WI38 (cell line): ENCODE data around the gene WDTC1.
"Not testable (repeated sequence)": the region's sequence is repeated elsewhere in the genome, so short reads cannot be mapped to it uniquely, and the experiment has no call there.

Experiments used
- H3K4me3 ChIP-seq: 2 replicates; pipeline ENCODE4 v1.5.1; 2011; ENCODE audit warnings: low read depth, mild to moderate bottlenecking, control low read depth, low read length
- TF ChIP-seq, protein P1 (sequence below): IDR thresholded peaks from 2 replicates; pipeline ENCODE4 v1.5.1; 2012; ENCODE audit warnings: low read depth, mild to moderate bottlenecking, control low read depth, low read length

The WDTC1 gene

DNA sequence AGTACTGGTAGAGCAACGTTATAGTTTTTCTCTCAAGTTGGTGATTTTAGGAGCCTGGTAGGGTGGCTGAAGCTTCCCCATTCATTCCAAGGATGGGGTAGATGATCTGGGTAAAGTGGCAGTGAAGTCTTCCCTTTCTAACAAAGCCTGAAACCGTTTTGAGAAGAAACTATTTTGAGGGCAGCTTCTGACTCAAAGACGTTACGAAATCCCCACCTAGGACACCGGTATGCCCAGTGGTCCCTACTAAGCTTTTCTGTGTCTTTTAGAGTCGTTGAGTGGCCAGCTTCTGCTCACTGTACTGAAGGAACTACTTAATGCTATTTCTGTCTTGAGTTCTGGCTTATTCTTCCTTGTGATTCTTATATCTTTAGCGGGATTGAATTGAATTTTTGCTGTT is 1.4 kb downstream of the WDTC1 start:
- TF ChIP-seq, protein P1, sequence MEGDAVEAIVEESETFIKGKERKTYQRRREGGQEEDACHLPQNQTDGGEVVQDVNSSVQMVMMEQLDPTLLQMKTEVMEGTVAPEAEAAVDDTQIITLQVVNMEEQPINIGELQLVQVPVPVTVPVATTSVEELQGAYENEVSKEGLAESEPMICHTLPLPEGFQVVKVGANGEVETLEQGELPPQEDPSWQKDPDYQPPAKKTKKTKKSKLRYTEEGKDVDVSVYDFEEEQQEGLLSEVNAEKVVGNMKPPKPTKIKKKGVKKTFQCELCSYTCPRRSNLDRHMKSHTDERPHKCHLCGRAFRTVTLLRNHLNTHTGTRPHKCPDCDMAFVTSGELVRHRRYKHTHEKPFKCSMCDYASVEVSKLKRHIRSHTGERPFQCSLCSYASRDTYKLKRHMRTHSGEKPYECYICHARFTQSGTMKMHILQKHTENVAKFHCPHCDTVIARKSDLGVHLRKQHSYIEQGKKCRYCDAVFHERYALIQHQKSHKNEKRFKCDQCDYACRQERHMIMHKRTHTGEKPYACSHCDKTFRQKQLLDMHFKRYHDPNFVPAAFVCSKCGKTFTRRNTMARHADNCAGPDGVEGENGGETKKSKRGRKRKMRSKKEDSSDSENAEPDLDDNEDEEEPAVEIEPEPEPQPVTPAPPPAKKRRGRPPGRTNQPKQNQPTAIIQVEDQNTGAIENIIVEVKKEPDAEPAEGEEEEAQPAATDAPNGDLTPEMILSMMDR = no peak
- H3K4me3 ChIP-seq = peak overlapping the region; percentile 74

DNA sequence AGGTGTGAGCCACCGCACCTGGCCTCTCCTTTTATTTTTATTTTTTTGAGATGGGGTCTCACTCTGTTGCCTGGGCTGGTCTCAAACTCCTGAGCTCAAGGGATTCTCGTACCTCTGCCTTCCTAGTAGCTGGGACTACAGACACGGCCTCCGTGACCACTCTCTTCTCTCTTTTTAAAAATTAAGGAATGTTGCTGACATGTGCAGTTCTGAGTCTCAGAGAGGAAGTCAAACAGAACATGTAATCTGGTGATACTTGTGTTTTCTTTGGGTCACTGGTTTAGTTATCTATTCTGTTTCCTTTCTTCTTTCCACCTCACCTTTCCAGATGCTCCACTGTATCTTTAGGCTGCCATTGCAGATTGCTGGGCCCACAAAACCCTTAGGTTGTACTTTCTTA is 2.7 kb downstream of the WDTC1 start:
- TF ChIP-seq, protein P1 = no peak
- H3K4me3 ChIP-seq = no peak overlapping the region

DNA sequence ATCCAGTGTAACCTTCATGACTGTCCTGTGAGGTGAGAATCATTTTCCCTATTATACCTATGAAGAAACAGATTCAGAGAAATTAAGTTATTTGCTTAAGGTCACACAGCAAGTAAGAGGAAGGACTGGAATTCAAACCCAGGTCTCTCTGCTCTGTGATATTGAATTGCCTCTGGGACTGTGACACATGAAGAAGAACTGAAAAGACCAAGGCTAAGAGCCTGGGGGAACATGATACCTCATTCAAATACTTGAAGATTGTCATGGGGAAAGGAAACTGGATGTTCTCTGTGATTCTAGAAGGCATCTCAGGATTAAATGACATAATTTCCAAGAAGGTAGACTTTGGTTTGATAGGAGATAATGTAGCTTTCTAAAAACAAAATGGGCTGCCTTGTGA is 3.6 kb downstream of the WDTC1 start:
- TF ChIP-seq, protein P1 = no peak
- H3K4me3 ChIP-seq = no peak overlapping the region

DNA sequence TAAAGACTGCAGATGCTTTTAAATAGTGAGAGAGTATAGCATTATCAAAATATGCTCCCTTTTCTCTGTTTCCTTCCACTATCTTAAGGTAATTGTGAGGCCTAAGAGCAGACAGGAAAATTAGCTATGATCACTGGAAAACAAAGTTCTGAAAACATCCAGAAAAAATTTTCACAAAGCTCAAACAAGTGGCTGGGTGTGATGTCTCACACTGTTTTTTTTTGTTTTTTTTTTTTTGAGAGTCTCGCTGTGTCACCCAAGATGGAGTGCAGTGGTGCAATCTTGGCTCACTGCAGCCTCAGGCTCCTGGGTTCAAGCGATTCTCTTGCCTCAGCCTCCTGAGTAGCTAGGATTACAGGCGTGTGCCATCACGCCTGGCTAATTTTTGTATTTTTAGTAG is 7.2 kb downstream of the WDTC1 start:
- TF ChIP-seq, protein P1 = no peak
- no peak overlapping the region for H3K4me3 ChIP-seq

DNA sequence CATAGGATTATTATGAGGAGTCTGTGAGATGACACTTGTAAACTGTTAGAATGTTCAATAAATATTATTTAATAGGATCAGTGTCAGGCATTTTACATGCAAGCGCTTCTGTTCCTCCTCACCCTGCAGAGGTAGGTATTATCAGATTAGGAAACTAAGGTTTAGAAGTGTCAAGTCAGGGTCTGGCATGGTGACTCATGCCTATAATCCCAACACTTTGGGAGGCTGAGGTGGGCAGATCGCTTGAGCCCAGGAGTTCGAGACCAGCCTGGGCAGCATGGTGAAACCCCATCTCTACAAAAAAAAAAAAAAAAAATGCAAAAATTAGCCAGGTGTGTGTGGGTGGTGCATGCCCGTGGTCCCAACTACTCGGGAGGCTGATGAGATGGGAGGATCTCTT is 9.2 kb downstream of the WDTC1 start:
- not testable (repeated sequence) for H3K4me3 ChIP-seq

DNA sequence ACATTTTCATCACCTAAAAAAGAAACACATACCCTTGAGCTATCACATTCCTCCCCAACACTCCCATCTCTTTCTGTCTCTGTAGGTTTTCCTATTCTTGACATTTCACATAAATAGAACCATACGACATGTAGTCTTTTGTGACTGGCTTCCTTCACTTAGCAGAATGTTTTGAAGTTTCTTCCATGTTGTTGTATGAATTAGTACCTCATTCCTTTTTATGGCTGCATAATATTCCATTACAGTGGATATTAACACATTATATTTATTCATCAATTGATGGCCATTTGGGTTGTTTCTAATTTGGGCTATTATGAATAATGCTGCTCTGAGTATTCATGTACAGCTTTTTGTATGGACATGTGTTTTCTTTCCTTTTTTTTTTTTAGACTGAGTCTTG is 11.8 kb downstream of the WDTC1 start:
- H3K4me3 ChIP-seq = no peak overlapping the region
- TF ChIP-seq, protein P1 = no peak

DNA sequence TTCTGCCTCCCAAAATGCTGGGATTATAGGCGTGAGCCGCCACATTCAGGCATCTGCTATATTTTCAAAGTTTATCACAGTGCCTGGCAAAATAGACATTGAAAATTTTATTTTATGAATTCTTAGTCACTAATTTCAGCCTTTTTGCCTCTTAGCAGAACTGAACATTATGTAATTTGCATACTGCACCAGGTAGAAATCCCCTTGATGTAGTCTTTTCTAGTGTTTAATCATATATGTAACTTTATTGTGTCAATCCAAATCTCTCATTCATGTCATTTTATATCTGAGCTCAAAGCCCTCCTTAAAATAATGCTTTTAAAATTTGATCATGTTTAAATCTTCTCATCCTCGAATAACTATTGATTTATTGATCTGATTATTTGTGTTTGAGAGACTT is 19.2 kb downstream of the WDTC1 start:
- no peak overlapping the region for H3K4me3 ChIP-seq
- TF ChIP-seq, protein P1 = no peak

DNA sequence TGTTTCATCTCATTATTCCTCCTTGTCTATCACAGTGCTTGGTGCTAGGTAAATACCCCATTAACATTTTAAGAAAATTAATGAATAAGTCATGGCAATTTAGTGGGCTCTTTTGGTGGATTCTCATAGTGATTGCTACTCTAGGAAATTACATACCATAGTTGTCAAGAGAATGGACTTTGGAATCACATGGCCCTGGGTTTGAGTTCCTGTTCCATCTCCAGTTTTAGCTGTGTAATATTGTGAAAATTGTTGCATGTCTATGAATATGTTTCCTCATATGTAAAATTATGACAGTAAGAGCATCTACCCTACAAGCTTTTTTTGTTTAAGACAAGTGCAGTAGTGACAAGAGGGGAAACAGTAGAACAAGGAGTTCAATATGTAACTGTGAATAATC is 20.7 kb downstream of the WDTC1 start:
- no peak overlapping the region for H3K4me3 ChIP-seq
- TF ChIP-seq, protein P1 = no peak
